HepG2 (cell line): ENCODE results near the gene TEKT5. TPM values are rescaled to one million over a fixed set of nuclear protein-coding genes. Genes with fewer than 3 reads are reported as not detected.

ENCODE experiments used
- CHD4 ChIP-seq: fragments of 200-600 bp; sonication (generic); IDR thresholded peaks from 2 replicates; pipeline ENCODE4 v1.7.0; 2017; ENCODE audit warnings: mild to moderate bottlenecking, low read length, borderline replicate concordance
- CSRNP1 ChIP-seq: sonication (generic); formaldehyde crosslinking; IDR thresholded peaks from 2 replicates; pipeline ENCODE4 v1.8.1; 2023; ENCODE audit warnings: mild to moderate bottlenecking, missing genetic modification reagents
- EP300 ChIP-seq, 3 experiments: sonication (generic) in 1 of 3; formaldehyde crosslinking in 1 of 3; IDR thresholded peaks; 2 replicates each; pipeline versions ENCODE4 v1.5.1 to v1.6.1; 2011 to 2020; ENCODE audit warnings: low read depth in 2 of 3, low read length in 2 of 3, borderline replicate concordance in 1 of 3, improper control_type of control experiment in 1 of 3, mild to moderate bottlenecking in 1 of 3, missing genetic modification reagents in 1 of 3, moderate library complexity in 1 of 3
- GLI4 ChIP-seq: sonication (generic); formaldehyde crosslinking; IDR thresholded peaks from 2 replicates; pipeline ENCODE4 v1.5.1; 2020; ENCODE audit warnings: missing genetic modification reagents, mild to moderate bottlenecking, moderate library complexity, borderline replicate concordance
- HMGXB4 ChIP-seq, 2 experiments: sonication (generic) in 1 of 2; formaldehyde crosslinking in 1 of 2; IDR thresholded peaks; 2 replicates each; pipeline versions ENCODE4 v1.4.0 to v1.6.1; 2018 to 2020; ENCODE audit warnings: missing genetic modification reagents in 2 of 2, borderline replicate concordance in 1 of 2, low read depth in 1 of 2, mild to moderate bottlenecking in 1 of 2, missing biosample characterization in 1 of 2
- PRMT3 ChIP-seq: sonication (generic); formaldehyde crosslinking; IDR thresholded peaks from 2 replicates; pipeline ENCODE4 v1.8.1; 2022; ENCODE audit warnings: low read depth, mild to moderate bottlenecking, moderate library complexity, missing genetic modification reagents, borderline replicate concordance
- SIN3A ChIP-seq: IDR thresholded peaks from 2 replicates; pipeline ENCODE4 v1.6.1; 2011; ENCODE audit warnings: low read depth, mild to moderate bottlenecking, control low read depth, low read length, borderline replicate concordance
- SRSF9 ChIP-seq: fragments of 200-400 bp; formaldehyde crosslinking; IDR thresholded peaks from 2 replicates; pipeline ENCODE4 v1.6.1; 2018; ENCODE audit warnings: borderline replicate concordance, mild to moderate bottlenecking, low read depth, low read length; ENCODE audit not compliant: insufficient read depth, poor library complexity, severe bottlenecking
- ZNF335 ChIP-seq: sonication (generic); formaldehyde crosslinking; IDR thresholded peaks from 2 replicates; pipeline ENCODE4 v1.4.0; 2020; ENCODE audit warnings: missing genetic modification reagents
- ZNF350 ChIP-seq: sonication (generic); formaldehyde crosslinking; IDR thresholded peaks from 2 replicates; pipeline ENCODE4 v1.4.0; 2020; ENCODE audit warnings: mild to moderate bottlenecking, low read depth, missing genetic modification reagents, borderline replicate concordance
- ZNF512 ChIP-seq: sonication (generic); formaldehyde crosslinking; IDR thresholded peaks from 2 replicates; pipeline ENCODE4 v1.4.0; 2020; ENCODE audit warnings: mild to moderate bottlenecking, missing genetic modification reagents
- ZNF687 ChIP-seq: sonication (generic); formaldehyde crosslinking; IDR thresholded peaks from 2 replicates; pipeline ENCODE4 v1.5.1; 2020; ENCODE audit warnings: mild to moderate bottlenecking, missing genetic modification reagents, moderate library complexity
- ZNF720 ChIP-seq: sonication (generic); formaldehyde crosslinking; IDR thresholded peaks from 2 replicates; pipeline ENCODE4 v1.4.0; 2020; ENCODE audit warnings: missing genetic modification reagents
- ZZZ3 ChIP-seq: sonication (generic); formaldehyde crosslinking; IDR thresholded peaks from 2 replicates; pipeline ENCODE4 v1.4.0; 2020; ENCODE audit warnings: missing genetic modification reagents, mild to moderate bottlenecking, borderline replicate concordance
- polyA plus RNA-seq, 8 experiments: library from polyadenylated mRNA; depleted of rRNA in 3 of 8; stranded (reverse) in 7 of 8; unstranded in 1 of 8; fragments of >200 nt; fragmentation: Illumina TruSeq in 4 of 8; extraction: Trizol in 4 of 8; gene quantifications; 2 replicates each; pipeline versions ENCODE4 v1.2.1 to v1.2.3, GENCODE V29; 2011 to 2016; ENCODE audit warnings: low read depth in 4 of 8, missing spikeins in 1 of 8, mixed read lengths in 1 of 8; ENCODE audit not compliant: insufficient read depth in 1 of 8
- total RNA-seq, 5 experiments: library from RNA; depleted of rRNA; stranded (reverse); fragments of >200 nt; fragmentation: Illumina TruSeq; extraction: Trizol; gene quantifications; 2 replicates each; pipeline ENCODE4 v1.2.3, GENCODE V29; 2016; ENCODE audit warnings: low read depth in 1 of 5

Gene TEKT5
- total and polyA plus RNA-seq, 2 of the 13 experiments (the other 11 are each of a cell fraction or from before 2014, with no cell fraction given), result 0.16 TPM; not detected in 1

GRCh38 chr16:10743610-10744369 is 49.1 kb upstream of the TEKT5 start, which contains the start of gene NUBP1 (continued):
- TF ChIP-seq SIN3A (peak; percentile 67; the same call in 1 of the 2 replicates), ZNF335 (CRISPR knock-in tag) (peak; percentile 85; the same call in 1 of the 2 replicates), ZNF350 (CRISPR knock-in tag) (peak; percentile 100), SRSF9 (no peak), ZZZ3 (peak; percentile 99), EP300 (IDR thresholded peaks at IDR 0.05; ENCODE audit: low read depth in 2 of 2, low read length in 2 of 2) (peak in 1 of 2 experiments; percentile 61; a peak in 2 of 4 replicates), EP300 (CRISPR knock-in tag; IDR thresholded peaks at IDR 0.05; ENCODE audit: borderline replicate concordance) (peak; percentile 76), ZNF687 (CRISPR knock-in tag) (peak; percentile 99), ZNF720 (CRISPR knock-in tag) (peak; percentile 92; the same call in 1 of the 2 replicates), PRMT3 (no peak), GLI4 (CRISPR knock-in tag) (peak; percentile 98), HMGXB4 (CRISPR knock-in tag; IDR thresholded peaks at IDR 0.05; ENCODE audit: borderline replicate concordance in 1 of 2, low read depth in 1 of 2) (peak; percentile 87; a peak in 2 of 4 replicates), CSRNP1 (CRISPR knock-in tag) (peak; percentile 99), ZNF512 (CRISPR knock-in tag) (no peak), CHD4 (peak; percentile 76; the same call in 1 of the 2 replicates)
